ENCODE measurements around the gene FEZ2. TPM values are rescaled to one million over a fixed set of nuclear protein-coding genes. Genes with fewer than 3 reads are reported as not detected.

FEZ2 gene
- total RNA-seq, 4 donors from 2014 or later, result 34.3 to 51.6 (median 44.5) TPM

- H3K36me3 ChIP-seq, result peaks cover 7 to 40% of the 10 kb centered on the region in 2 donors
- no peak overlapping the region for H3K27ac ChIP-seq
- intact Hi-C loops (cut with DNase I), result no loop called here
- WGBS, 2 donors, result 97 to 98% methylated on average over 5 of the region's 5 CpGs
- TF ChIP-seq POLR2A (IDR thresholded peaks at IDR 0.05), result no peak
- no peak overlapping the region for H3K4me3 ChIP-seq (replicated peaks in 1 of 3)
- no peaks in the 10 kb centered on the region for H3K27me3 ChIP-seq
- no peaks in the 10 kb centered on the region for H3K4me1 ChIP-seq
- no peaks in the 10 kb centered on the region for H3K9me3 ChIP-seq
- no peak for DNase-seq
Measured at GRCh38 chr2:36550006-36550405, 48.0 kb downstream of the FEZ2 start.

GRCh38 chr2:36549165-36549574 lies 48.8 kb downstream of the FEZ2 start:
- TF ChIP-seq CTCF (IDR thresholded peaks at IDR 0.05), result no peak
- TF ChIP-seq POLR2A (IDR thresholded peaks at IDR 0.05), result no peak
- H3K4me1 ChIP-seq, result no peaks in the 10 kb centered on the region
- intact Hi-C loops (cut with DNase I), result no loop called here
- WGBS, 2 donors, result 79 to 82% methylated on average over 7 of the region's 7 CpGs
- H3K27ac ChIP-seq, result no peak overlapping the region
- no peaks in the 10 kb centered on the region for H3K27me3 ChIP-seq
- H3K9me3 ChIP-seq, result no peaks in the 10 kb centered on the region
- no peak for DNase-seq
- H3K4me3 ChIP-seq (replicated peaks in 1 of 3), result no peak overlapping the region
- H3K36me3 ChIP-seq, result peaks cover 7 to 42% of the 10 kb centered on the region in 2 donors

GRCh38 chr2:36547906-36548305 lies 50.1 kb downstream of the FEZ2 start:
- Histone ChIP-seq H3K36me3 (peaks cover 7 to 42% of the 10 kb centered on the region in 2 donors), H3K27me3 (no peaks in the 10 kb centered on the region), H3K4me3 (replicated peaks in 1 of 3) (no peak overlapping the region), H3K27ac (no peak overlapping the region), H3K4me1 (no peaks in the 10 kb centered on the region), H3K9me3 (no peaks in the 10 kb centered on the region)
- TF ChIP-seq POLR2A (IDR thresholded peaks at IDR 0.05) (no peak), CTCF (IDR thresholded peaks at IDR 0.05) (no peak)
- WGBS, 2 donors, result 92 to 99% methylated on average over 3 of the region's 3 CpGs
- intact Hi-C loops (cut with DNase I), result no loop called here
- no peak for DNase-seq

GRCh38 chr2:36545871-36546416 lies 52.0 kb downstream of the FEZ2 start:
- Histone ChIP-seq H3K36me3 (peaks cover 6 to 30% of the 10 kb centered on the region in 2 donors), H3K27me3 (no peaks in the 10 kb centered on the region), H3K4me1 (no peaks in the 10 kb centered on the region), H3K4me3 (replicated peaks in 1 of 3) (no peak overlapping the region), H3K27ac (no peak overlapping the region), H3K9me3 (no peaks in the 10 kb centered on the region)
- no peak for DNase-seq
- TF ChIP-seq POLR2A (IDR thresholded peaks at IDR 0.05), result no peak
- TF ChIP-seq CTCF (IDR thresholded peaks at IDR 0.05), result peak in 1 of 6 experiments; percentile 17
- WGBS, 2 donors, result 53% methylated on average over 1 of the region's 1 CpG
- intact Hi-C loops (cut with DNase I), result no loop called here

GRCh38 chr2:36544638-36545338 lies 53.2 kb downstream of the FEZ2 start:
- no peaks in the 10 kb centered on the region for H3K9me3 ChIP-seq
- H3K27ac ChIP-seq, result no peak overlapping the region
- DNase-seq, result no peak
- H3K4me3 ChIP-seq (replicated peaks in 1 of 3), result no peak overlapping the region
- H3K4me1 ChIP-seq, result no peaks in the 10 kb centered on the region
- peaks cover 6 to 27% of the 10 kb centered on the region in 2 donors for H3K36me3 ChIP-seq
- no peaks in the 10 kb centered on the region for H3K27me3 ChIP-seq
- intact Hi-C loops (cut with DNase I), result no loop called here
- 93% methylated on average over 6 of the region's 6 CpGs for WGBS, 2 donors
- TF ChIP-seq CTCF (IDR thresholded peaks at IDR 0.05) (peak in 1 of 6 experiments; percentile 12), POLR2A (IDR thresholded peaks at IDR 0.05) (no peak)

All from thyroid gland (tissue), 4 donors.